D721Med (cell line): ENCODE data around the gene ASXL1.

ENCODE experiments used
- DNase-seq: peaks from one replicate; pipeline ENCODE4 v3.0.0; 2011; ENCODE audit warnings: low spot score; ENCODE audit not compliant: insufficient read length
- FAIRE-seq: peaks from 2 replicates; lab custom pipeline; 2011; peaks lifted over from hg19 to GRCh38; lab: Jason Lieb, UNC
- TF ChIP-seq, protein P1 (sequence below): IDR thresholded peaks from 2 replicates; pipeline ENCODE4 v1.5.1; 2012; ENCODE audit warnings: mild to moderate bottlenecking, control low read depth; ENCODE audit not compliant: insufficient read depth; ENCODE audit errors: missing control alignments

The ASXL1 gene

DNA sequence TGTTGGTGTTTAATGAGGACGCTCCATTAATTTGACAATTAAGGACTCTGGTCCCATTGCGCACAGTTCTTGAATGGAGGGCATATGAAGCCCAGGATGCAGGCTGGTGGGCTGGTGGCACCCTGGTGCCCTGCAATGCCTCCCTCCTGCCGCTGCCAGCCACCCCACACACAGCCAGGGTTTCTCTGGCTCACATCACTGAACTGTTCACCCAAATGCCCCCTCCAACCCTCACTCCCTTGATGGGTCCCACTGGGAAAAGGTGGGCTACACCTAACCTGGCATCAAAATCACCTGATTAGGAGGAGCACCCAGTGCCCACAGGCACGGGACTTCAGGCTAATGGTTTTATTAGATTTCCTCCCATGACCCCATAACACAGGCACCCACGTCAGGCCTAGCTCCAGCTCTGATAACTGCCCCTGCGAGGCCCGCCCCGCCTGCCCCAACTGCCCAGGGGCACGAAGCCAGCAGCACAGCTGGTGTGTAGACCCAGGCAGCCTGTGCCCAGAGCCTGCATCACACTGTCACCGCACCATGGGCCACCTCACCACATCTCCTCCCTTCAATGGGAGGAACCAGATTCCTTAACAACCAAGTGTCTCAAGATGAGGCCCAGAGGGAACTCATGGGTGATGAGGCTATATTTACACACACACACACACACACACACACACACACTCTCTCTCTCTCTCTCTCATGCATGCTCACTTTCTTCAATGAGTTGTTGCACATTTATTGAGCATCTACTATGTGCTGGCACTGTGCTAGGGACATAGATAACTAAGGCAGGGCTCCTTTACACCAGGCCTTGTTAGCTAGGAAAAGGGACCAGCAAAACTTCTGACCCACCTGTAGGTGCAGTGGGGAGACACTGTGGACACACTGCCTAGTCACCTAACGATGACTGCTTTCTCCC is 119.7 kb downstream of the ASXL1 start:
- TF ChIP-seq, protein P1, sequence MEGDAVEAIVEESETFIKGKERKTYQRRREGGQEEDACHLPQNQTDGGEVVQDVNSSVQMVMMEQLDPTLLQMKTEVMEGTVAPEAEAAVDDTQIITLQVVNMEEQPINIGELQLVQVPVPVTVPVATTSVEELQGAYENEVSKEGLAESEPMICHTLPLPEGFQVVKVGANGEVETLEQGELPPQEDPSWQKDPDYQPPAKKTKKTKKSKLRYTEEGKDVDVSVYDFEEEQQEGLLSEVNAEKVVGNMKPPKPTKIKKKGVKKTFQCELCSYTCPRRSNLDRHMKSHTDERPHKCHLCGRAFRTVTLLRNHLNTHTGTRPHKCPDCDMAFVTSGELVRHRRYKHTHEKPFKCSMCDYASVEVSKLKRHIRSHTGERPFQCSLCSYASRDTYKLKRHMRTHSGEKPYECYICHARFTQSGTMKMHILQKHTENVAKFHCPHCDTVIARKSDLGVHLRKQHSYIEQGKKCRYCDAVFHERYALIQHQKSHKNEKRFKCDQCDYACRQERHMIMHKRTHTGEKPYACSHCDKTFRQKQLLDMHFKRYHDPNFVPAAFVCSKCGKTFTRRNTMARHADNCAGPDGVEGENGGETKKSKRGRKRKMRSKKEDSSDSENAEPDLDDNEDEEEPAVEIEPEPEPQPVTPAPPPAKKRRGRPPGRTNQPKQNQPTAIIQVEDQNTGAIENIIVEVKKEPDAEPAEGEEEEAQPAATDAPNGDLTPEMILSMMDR = no peak
- DNase-seq (no peak), FAIRE-seq (no peak)

DNA sequence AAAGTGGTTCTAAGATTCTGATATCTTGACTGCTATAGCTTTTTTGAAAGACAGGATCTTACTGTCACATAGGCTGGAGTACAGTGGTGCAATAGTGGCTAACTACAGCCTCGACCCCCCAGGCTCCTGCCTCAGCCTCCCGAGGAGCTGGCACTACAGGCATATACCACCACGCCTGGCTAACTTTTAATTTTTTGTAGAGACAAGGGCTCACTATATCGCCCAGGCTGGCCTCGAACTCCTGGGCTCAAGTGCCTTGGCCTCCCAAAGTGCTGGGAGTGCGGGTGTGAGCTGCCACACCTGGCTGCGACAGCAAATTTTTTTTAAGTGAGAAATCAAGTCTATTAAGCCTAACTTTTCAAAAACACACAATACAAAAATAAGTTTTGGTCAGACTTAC is 120.4 kb downstream of the ASXL1 start:
- no peak for DNase-seq
- FAIRE-seq = no peak
- TF ChIP-seq, protein P1 = no peak

DNA sequence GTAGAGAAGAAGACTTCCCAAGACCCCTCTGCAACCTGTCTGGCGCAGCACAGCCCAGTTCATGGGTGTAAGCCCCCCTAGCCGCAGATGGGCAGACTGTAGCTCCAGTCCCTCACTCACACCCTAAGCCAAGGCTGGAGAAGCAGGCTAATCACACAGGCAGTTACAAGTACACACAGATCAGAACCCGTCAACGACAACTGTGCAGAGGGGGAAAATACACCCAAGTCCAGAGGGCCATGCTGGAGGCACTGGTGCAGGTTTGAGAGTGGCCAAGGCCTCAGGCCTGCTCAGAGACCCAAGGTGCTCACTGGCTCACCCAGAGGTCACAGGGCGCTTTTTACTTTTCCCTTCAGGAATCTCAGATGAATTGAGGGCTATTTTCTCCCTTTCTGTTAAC is 120.9 kb downstream of the ASXL1 start:
- DNase-seq = no peak
- TF ChIP-seq, protein P1 = no peak
- FAIRE-seq = no peak

DNA sequence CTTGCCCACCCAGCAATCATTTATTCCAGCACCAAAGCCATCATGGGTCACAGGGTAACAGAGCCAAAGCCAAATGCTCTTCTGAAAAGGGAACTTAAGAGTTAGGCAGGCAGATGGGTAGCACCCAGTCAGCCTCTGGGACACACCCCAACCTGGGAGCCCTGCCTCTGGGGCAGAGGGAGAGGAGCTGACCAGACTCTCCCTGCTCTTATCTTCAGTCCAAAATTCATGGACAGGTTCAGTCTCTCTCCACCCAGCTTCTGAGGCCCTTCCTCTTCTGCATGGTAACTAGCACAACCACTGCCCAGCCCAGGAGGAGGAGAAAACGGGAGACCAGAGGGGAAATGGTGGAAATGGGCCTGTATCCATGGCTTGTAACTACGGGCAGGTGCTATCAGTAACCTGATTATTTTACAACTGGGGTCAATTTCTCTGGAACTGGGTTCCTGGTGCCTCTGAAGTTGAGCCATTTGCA is 121.6 kb downstream of the ASXL1 start:
- no peak for DNase-seq
- TF ChIP-seq, protein P1 = no peak
- FAIRE-seq = no peak

DNA sequence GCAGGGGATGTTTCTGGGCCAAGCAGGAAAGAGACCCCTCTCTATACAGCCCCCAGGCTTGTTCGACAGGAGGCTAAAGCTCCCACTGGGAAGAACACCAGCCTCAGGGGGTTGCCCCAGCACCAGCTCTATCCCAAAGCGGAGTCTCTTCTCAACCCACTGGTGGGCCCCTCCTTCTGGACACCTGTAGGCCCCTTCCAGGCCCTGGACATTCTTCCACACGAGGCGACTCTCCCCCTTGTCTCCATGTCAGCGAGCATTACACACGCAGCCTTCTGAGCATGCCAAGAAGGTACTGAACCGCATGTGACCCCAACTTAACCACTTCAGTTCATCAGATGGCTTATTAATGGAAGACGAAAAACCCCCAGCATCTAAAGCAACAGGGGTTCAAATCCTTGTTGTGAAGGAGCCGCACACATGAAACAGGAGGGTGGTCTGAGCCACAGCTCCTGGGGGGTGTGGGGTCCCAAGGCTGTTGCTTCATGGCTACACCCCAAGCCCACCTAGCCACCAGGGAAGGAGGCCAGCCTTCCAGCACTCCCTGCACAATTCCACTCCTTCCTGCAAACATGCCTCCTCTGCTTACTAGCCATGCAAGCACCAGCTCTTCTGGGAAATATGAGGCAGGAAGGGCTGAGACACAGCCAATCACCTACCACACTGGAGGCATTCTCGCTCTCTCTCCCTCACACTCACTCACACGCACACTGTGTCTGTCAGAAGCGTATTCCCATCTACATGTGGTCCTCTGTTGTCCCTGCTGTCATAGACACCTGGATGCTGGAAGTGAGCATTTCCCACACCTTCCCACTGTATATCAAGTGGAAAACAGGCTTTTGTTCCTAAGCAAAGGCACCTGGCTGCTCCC is 122.5 kb downstream of the ASXL1 start:
- TF ChIP-seq, protein P1 = no peak
- DNase-seq = no peak
- no peak for FAIRE-seq

DNA sequence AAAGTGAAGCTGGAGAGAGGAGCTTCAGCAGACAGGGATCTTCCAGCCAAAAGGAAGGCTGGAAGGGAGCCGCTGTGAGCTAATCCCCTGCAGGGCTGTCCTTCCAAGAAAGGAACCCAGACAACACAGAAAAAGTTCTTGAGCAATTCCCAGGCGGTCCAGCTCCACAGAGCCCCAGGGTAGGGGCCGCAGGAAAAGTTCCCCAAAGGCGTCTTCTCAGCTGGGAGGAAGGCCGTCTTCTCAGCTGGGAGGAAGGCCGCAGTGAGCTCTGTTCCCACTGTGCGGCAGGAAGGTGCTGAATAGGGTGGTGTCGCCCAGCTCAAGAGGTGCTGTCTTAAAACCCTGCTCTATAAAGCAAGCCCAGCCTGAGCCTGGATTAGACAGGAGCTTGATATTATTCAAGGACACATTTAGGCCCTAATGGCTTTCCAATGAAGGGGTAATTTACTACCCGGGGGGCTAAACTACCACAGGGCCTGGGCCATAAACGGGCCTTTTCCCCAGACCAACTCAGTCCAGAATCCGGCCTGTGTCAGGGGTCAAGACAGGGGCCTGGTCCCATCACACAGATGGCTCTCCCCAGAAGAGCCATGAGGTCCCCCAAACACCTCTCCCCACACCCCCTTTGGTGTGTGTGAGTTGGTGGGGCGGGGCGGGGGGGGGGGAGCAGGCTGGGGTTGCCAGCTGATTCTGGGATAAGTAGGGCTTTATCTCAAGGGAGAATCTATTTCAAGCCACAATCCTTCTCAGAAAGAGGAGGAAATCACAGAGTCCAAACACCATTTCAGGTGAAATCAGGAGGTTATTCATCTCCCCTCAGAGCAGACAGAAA is 123.4 kb downstream of the ASXL1 start:
- FAIRE-seq = no peak

More for the DNA sequence above, 123.4 kb downstream of the ASXL1 start:
- TF ChIP-seq, protein P1 = no peak
- no peak for DNase-seq
